ENCODE measurements around the gene OGFOD1.

The OGFOD1 gene

GRCh38 chr16:56450986-56451752 is at the start of gene OGFOD1, which contains the start of gene NUDT21:
Gene OGFOD1, plus strand, starts transcription at chr16:56451554. Its CDS starts 59 bp downstream, at chr16:56451613.
Gene NUDT21, minus strand, starts transcription at chr16:56451332. Its CDS starts 130 bp downstream, at chr16:56451202.
- peak; percentile 98 for DNase-seq

- DNase-seq, result no peak
Measured at GRCh38 chr16:56405977-56406672, 45.2 kb upstream of the OGFOD1 start.

- no peak for DNase-seq
Measured at GRCh38 chr16:56408379-56409098, 42.8 kb upstream of the OGFOD1 start.

- DNase-seq, result no peak
Measured at GRCh38 chr16:56409195-56409594, 42.2 kb upstream of the OGFOD1 start.

- DNase-seq, result no peak
Measured at GRCh38 chr16:56411123-56411522, 40.2 kb upstream of the OGFOD1 start.

GRCh38 chr16:56411624-56412023 is 39.7 kb upstream of the OGFOD1 start:
- no peak for DNase-seq

- DNase-seq, result no peak
Measured at GRCh38 chr16:56413381-56413780, 38.0 kb upstream of the OGFOD1 start.

GRCh38 chr16:56414366-56414765 is 37.0 kb upstream of the OGFOD1 start:
- no peak for DNase-seq

GRCh38 chr16:56415875-56416274 is 35.5 kb upstream of the OGFOD1 start:
- DNase-seq, result no peak

GRCh38 chr16:56417138-56417537 is 34.2 kb upstream of the OGFOD1 start:
- no peak for DNase-seq

GRCh38 chr16:56419740-56420548 is 31.4 kb upstream of the OGFOD1 start:
- DNase-seq, result no peak

GRCh38 chr16:56420613-56421012 is 30.7 kb upstream of the OGFOD1 start:
- no peak for DNase-seq

- no peak for DNase-seq
Measured at GRCh38 chr16:56421313-56421712, 30.0 kb upstream of the OGFOD1 start.

- DNase-seq, result no peak
Measured at GRCh38 chr16:56421976-56422669, 29.2 kb upstream of the OGFOD1 start.

GRCh38 chr16:56422896-56423441 is 28.4 kb upstream of the OGFOD1 start:
- no peak for DNase-seq

GRCh38 chr16:56423584-56424403 is 27.6 kb upstream of the OGFOD1 start:
- no peak for DNase-seq

GRCh38 chr16:56424404-56424764 is 27.0 kb upstream of the OGFOD1 start:
- DNase-seq, result no peak

- no peak for DNase-seq
Measured at GRCh38 chr16:56424791-56425438, 26.4 kb upstream of the OGFOD1 start.

GRCh38 chr16:56425439-56425832 is 25.9 kb upstream of the OGFOD1 start, which contains the start of gene AMFR:
Gene AMFR, minus strand, starts transcription at chr16:56425545. Its CDS starts 218 bp downstream, at chr16:56425327.
- DNase-seq, result peak; percentile 76

- no peak for DNase-seq
Measured at GRCh38 chr16:56426585-56426984, 24.8 kb upstream of the OGFOD1 start.

All from midbrain (tissue), 1 donor.